D341Med (cell line): ENCODE results near the gene PRKAG3.

Source experiments
- DNase-seq: peaks from one replicate; pipeline ENCODE4 v3.0.0; 2012; ENCODE audit warnings: low spot score

The PRKAG3 gene

GRCh38 chr2:218831378-218831990 is at the start of gene PRKAG3:
PRKAG3 (minus strand) TSS chr2:218831803.
- no peak for DNase-seq

- DNase-seq, result no peak
Observed at GRCh38 chr2:218880859-218881594, 49.4 kb upstream of the PRKAG3 start.

DNA sequence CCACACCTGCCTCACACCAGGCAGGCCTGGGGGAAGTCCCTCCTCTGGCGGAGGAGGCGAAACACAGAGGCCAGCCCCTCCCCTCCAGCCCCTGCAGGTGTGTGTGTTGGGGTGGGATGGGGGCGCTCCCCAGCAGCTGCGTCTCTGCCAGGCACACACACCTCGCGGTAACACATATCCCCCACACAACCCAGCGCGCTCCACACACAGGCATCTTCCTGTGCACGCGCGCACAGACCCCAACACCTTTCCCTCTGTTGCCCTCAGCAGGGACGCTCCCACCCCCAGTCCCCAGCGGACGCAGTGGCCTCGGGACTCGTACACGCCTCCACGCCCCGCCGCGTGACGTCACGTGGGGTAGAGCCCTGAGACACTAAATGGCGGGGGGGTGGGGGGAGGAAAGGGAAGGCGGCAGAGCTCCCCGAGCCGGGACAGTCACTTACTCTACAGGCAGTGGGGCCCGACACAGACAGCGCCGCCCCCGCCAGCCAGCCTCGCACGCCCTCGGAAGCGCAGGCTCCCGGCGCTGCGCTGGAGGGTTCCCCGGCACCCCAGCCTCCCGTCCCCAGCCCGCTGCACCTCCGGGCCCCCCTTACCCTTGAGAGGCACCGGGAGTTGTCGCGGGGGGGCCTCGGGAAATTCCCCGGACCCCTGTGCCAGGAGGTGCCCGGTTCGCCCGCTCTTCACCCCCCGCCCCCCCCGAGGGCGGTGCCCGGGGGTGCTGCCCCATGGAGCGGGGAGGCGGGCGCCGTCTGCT is 48.7 kb upstream of the PRKAG3 start, which contains the start of gene WNT10A:
WNT10A (plus strand) TSS at position 751 of the 757 bp plus-strand sequence. CDS start 144 bp downstream, outside the sequence.
- DNase-seq, result no peak

DNA sequence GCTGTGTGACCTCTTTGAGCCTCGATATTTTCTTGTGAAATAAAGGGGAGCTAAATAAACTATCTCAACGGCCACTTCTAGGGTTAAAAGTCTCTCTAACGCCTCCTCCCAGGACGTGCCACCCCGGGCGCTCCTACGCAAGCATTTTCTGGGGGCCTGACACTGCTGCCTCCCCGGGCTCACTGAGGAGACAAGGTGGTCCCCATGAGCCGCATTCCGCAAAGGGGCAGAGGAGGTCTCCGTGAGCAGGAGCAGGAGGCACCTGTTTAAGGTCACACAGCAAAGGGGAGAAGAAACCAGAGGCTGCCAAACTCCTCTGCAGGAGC is 48.1 kb upstream of the PRKAG3 start:
- no peak for DNase-seq

- peak; percentile 87 for DNase-seq
Observed at GRCh38 chr2:218878926-218879761, 47.5 kb upstream of the PRKAG3 start.

GRCh38 chr2:218878486-218878885 is 46.9 kb upstream of the PRKAG3 start:
- DNase-seq, result no peak

GRCh38 chr2:218877891-218878290 is 46.3 kb upstream of the PRKAG3 start:
- no peak for DNase-seq

GRCh38 chr2:218877331-218877730 is 45.7 kb upstream of the PRKAG3 start:
- no peak for DNase-seq

DNA sequence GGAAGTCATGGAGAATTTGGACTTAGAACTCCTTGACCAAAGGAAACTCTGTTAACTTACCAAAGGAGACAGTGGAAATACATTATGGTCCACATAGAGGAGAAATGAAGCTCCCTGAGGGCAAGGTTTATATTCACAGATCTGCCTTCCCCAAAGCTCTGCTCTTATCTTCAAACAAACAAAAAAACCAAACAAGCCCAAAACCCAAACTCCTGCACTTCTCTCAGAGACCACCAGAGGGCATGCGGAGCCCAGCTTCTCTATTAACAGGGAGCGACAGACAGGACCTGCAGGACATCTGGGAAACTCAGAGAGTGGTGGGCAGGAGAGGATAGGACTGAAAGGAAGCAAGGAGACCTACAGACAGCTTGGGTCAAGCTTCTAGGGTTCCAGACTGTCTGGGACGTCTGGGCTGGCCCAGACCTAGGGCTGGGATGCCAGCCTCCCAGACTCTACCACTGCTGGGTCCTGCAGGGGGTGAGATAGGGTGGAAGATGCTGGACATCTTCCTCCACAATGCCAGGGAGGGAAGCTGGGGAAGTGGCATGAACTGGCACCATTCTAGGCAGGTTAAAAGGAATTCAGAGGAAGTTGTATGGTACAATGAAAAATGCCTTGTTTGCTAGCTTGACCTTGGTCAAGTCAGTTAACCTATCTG is 45.1 kb upstream of the PRKAG3 start:
- peak; percentile 68 for DNase-seq

DNA sequence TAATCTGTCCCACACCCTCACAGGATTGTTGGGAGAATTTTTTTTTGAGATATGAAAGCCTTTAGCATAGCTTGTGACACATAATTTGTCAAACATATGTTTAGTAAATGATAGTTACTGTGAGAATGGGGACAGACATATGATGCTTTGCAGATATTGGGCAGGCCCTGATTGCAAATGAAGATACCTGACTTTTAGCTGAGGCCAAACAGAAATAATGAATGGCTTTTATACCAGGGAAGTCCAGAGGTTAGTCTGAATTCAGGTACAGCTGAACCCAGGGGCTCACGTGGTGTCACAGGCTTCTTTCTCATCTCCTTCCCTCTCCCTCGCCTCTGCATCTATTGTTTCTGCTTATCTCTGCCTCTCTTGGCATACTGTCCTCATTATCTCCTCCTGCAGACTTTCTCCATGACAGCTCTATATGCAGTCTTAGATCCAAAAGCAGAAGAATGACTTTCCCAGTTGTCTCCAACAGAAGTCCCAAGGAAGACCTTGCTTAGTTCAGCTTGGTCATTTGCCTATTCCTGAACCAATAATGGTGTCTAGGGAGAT is 44.2 kb upstream of the PRKAG3 start:
- DNase-seq, result no peak

- DNase-seq, result peak; percentile 69
Observed at GRCh38 chr2:218873359-218874194, 42.0 kb upstream of the PRKAG3 start.

- no peak for DNase-seq
Observed at GRCh38 chr2:218872645-218873358, 41.2 kb upstream of the PRKAG3 start.

DNA sequence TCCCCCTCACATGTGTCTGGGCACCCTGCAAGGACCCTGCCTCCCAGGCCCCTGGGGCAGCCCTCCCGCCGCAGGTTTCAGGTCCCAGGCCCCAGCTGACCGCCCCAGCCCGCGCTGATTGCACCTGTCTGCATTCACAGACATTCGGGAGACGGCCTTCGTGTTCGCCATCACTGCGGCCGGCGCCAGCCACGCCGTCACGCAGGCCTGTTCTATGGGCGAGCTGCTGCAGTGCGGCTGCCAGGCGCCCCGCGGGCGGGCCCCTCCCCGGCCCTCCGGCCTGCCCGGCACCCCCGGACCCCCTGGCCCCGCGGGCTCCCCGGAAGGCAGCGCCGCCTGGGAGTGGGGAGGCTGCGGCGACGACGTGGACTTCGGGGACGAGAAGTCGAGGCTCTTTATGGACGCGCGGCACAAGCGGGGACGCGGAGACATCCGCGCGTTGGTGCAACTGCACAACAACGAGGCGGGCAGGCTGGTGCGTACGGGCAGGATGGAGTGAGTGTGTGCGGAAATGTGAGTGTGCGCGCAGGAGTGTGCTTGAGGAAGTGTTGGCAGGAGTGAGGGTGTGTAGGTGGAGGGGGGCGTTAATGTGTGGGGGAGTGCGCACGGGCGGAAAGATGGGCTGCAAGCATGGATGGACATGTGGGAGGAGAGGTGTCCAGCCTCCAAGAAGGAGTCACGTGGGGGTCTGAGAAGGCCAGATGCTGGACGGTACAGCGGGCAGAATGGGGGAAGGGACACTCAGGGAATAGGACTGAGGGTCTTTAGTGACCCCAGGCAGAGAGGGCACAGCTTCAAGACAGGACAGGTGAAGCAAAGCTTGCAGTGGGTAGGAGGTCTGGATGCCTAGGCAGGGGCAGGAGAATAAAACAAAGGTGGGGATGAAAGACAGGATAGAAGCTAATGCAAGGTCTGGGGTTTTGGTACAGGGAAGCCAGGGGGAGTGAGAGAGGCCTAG is 40.0 kb upstream of the PRKAG3 start:
- DNase-seq, result no peak

GRCh38 chr2:218870984-218871344 is 39.4 kb upstream of the PRKAG3 start:
- DNase-seq, result no peak

- no peak for DNase-seq
Observed at GRCh38 chr2:218869064-218869463, 37.5 kb upstream of the PRKAG3 start.

DNA sequence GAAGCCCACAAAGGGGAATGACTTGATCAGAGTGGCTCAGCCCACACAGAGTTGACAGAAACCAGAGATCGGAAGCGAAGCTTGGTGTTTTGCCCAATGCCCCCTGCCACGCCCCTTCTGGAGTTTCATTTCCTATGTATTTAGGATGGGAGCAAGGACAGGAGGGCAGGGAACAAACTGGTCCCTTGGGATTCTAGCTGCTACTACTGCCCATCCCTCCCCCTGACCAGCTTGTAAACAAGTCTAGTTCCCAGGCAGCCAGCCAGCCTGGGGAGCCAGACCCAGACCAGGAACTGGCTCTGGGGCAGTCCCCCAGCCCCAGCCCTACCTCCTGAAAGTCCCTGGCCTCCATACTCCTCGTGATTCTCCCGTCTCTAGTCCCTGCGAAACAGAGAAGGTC is 36.3 kb upstream of the PRKAG3 start:
- DNase-seq, result no peak

GRCh38 chr2:218865999-218866398 is 34.4 kb upstream of the PRKAG3 start:
- no peak for DNase-seq

DNA sequence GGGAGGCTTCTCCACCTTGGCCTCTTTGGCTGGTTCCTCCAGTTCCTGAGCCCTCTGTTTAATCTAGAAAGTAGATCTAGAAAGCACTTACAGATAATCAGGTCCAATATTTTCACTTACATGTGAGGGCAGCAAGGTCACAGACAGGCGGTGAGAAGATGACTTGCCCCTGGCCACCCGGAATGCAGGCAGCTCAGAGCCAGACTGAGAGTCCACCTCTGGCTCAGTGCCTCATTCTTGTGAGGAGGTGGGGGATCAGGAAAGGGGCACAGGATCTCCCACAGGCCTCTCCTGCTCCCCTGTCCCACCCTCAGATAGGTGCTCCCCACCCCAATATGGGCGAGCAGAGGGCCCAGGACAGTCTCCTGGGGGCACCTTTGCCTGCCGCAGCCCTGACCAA is 33.8 kb upstream of the PRKAG3 start:
- no peak for DNase-seq
